SU-DHL-6 (cell line): ENCODE results near the gene NDUFS7.

Experiments used
- EZH2phosphoT487 ChIP-seq: fragments of 200-600 bp; sonication (generic), shearing (Covaris generic); conservative IDR thresholded peaks from 2 replicates; pipeline ENCODE4 v1.6.1; 2018; ENCODE audit warnings: mild to moderate bottlenecking, antibody characterized with exemption, low read length, moderate library complexity, mixed read lengths
- TF ChIP-seq, protein P1 (sequence below): fragments of 200-600 bp; sonication (generic); IDR thresholded peaks from one replicate; pipeline ENCODE4 v1.5.1; 2017; ENCODE audit warnings: antibody characterized with exemption, mild to moderate bottlenecking, low read length, moderate library complexity; ENCODE audit not compliant: insufficient read depth, poor library complexity, severe bottlenecking

DNA sequence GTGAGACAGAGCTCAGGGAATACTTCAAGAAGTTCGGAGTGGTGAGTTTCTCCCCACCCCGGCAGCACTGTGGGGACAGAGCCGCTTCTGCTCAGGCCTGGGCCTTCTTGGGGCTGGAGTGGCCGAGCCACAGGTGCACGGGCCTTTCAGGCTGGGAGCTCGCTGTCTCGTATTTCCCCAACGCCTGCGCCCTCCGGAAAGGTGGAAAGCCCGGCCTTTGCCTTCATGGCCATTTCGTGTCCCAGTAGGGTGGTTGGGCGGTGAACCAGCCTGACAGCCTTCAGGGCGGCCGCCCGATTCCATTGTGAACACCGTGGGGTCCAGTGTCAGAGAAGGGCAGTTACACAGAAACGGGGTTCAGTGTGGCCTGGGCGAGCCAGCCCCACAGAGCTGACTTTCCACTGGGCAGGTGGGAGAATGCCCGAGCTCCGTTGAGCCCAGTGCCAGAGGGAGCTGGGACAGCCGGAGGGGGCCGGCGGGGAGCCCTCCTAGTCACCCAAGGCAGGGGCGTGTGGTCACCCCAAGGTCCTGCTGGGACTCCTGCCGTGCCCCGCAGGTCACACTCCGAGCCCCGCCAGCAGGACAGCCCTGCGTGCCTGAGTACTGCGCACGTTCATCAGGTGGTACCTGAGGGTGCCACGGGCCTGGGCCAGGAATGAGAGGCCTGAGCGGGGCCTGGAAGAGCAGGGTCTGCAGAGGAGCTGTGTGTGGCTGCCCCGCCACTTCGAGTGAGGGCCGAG lies 37.7 kb downstream of the NDUFS7 start:
- no peak for TF ChIP-seq EZH2phosphoT487
- TF ChIP-seq, protein P1, sequence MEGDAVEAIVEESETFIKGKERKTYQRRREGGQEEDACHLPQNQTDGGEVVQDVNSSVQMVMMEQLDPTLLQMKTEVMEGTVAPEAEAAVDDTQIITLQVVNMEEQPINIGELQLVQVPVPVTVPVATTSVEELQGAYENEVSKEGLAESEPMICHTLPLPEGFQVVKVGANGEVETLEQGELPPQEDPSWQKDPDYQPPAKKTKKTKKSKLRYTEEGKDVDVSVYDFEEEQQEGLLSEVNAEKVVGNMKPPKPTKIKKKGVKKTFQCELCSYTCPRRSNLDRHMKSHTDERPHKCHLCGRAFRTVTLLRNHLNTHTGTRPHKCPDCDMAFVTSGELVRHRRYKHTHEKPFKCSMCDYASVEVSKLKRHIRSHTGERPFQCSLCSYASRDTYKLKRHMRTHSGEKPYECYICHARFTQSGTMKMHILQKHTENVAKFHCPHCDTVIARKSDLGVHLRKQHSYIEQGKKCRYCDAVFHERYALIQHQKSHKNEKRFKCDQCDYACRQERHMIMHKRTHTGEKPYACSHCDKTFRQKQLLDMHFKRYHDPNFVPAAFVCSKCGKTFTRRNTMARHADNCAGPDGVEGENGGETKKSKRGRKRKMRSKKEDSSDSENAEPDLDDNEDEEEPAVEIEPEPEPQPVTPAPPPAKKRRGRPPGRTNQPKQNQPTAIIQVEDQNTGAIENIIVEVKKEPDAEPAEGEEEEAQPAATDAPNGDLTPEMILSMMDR = no peak
